Stimulated activated CD8-positive, alpha-beta memory T cell treated with anti-CD3 and anti-CD28 coated beads, Interleukin-15, amount 100 ng/mL, for 4 hours (primary cell): ENCODE results near the gene MTX1.
A peak's percentile ranks its signal among the peaks of the same experiment; 100 is the strongest.
"Not testable (repeated sequence)": the region's sequence is repeated elsewhere in the genome, so short reads cannot be mapped to it uniquely, and the experiment has no call there.

Experiments
- DNase-seq, 2 donors: peaks; one replicate each; pipeline ENCODE4 v3.0.0-alpha.2; 2020; ENCODE audit warnings: low read depth in 2 of 2

Gene MTX1, protein sequence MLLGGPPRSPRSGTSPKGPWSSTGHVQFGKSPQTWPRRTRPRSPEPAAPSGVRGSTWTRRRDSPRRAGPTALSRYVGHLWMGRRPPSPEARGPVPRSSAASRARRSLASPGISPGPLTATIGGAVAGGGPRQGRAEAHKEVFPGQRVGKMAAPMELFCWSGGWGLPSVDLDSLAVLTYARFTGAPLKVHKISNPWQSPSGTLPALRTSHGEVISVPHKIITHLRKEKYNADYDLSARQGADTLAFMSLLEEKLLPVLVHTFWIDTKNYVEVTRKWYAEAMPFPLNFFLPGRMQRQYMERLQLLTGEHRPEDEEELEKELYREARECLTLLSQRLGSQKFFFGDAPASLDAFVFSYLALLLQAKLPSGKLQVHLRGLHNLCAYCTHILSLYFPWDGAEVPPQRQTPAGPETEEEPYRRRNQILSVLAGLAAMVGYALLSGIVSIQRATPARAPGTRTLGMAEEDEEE

DNA sequence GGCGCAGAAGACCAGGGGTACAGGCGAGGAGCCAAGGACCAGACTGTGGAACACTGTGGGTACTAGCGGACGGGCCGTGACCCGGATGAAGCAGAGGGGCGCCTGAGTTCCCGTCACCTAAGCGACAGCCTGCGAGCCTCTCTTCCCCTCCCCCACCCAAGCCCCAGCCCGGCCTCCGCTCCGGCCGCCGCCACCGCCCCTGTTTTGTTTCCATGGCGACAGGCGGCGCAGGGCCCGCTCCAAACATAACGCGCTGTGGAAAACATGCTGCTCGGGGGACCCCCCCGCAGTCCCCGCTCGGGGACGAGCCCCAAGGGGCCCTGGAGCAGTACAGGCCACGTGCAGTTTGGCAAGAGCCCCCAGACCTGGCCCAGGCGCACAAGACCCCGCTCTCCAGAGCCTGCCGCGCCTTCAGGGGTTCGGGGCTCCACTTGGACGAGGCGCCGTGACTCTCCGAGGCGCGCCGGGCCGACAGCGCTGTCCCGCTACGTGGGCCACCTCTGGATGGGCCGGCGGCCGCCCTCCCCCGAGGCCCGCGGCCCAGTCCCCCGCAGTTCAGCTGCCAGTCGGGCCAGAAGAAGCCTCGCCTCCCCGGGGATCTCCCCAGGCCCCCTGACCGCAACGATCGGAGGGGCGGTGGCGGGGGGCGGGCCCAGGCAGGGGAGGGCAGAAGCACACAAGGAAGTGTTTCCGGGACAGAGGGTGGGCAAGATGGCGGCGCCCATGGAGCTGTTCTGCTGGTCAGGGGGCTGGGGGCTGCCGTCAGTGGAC lies at the start of gene MTX1:
TSS of gene MTX1 (plus strand) at position 155 of the 771 bp plus-strand sequence. CDS start at position 265, 110 bp downstream.
- DNase-seq: peak; percentile 79 to 82

- no peak for DNase-seq
Observed at GRCh38 chr1:155158991-155159390, 49.5 kb upstream of the MTX1 start.

- no peak for DNase-seq
Observed at GRCh38 chr1:155160128-155160527, 48.4 kb upstream of the MTX1 start.

GRCh38 chr1:155162631-155163030 lies 45.9 kb upstream of the MTX1 start:
- not testable (repeated sequence) for DNase-seq

- DNase-seq: not testable (repeated sequence)
Observed at GRCh38 chr1:155163785-155164184, 44.7 kb upstream of the MTX1 start.

DNA sequence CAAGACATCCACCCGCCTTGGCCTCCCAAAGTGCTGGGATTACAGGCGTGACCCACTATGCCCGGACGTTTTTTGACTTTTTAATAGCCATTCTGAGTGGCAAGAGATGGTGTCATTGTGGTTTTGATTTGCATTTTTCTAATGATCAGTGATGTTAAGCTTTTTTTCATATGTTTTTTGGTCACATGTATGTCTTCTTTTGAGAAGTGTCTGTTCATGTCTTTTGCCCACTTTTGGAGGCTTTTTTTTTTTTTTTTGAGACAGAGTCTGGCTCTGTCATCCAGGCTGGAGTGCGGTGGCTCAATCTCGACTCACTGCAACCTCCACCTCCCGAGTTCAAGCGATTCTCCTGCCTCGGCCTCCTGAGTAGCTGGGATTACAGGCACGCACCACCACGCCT lies 43.9 kb upstream of the MTX1 start:
- DNase-seq: not testable (repeated sequence)

DNA sequence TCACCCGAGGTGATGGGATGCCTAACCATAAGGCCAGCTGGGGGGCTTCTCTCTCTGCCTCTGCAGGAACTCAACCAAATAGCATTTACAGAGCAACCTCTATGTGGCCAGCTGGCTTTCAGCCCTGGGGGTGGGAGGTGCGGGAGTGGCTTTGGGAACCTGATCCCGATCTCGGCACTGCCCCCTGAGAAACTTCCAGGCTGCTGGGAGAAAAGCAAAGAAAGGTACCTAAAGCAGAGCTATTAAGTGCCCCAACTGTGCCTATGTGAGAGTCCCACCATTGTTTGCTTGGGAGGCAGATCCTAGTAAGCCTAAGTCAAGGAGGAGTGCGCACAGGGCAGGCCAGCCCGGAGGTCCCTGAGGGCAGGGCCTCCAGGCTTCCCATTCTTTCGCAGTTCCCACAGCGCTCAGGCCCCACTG lies 42.4 kb upstream of the MTX1 start:
- DNase-seq: no peak

GRCh38 chr1:155166471-155167165 lies 41.9 kb upstream of the MTX1 start:
- no peak for DNase-seq

DNA sequence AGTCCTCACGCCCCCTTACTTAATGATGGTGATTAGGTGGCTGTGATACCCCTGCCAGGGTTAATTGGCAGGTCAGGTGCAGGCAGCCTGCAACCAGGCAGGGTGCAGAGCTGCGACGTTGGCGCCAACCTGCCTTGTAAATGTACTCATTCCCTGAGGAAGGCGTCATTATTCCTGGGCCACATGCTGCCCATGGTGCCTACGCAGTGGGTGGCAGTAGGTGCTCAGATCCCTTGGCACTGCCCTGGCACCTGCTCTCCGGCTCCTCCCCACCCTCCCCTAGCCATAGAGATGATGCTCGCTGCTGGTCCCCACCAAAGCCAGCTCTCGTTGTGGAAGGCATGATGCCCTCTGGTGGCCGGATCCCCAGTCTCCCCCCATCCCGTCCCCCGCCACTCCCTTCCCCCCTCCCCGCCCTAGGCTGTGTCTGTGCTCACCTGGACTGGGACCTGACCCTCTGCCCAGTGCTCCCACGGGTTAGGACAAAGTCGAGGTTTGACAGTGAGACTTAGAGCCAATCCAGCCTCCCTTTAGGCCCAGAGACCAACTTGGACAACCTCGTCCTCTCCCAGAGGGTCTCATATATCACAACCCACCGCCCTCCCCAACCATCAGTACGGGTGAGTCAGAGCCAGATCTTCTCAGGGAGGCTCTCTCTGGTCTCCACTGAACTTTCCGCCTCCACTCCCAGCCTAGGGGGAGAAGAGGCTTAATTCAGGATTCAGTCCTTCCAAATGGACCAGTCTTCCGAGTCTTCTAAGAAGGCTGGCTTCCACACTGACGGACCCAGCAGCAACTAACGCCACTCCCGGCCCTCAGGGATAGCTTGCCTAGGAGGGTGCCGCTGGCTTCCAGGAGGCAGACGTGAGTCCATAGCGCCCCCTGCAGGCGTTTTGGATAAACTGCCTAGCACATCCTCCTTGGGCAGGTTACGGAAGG lies 41.1 kb upstream of the MTX1 start:
- peak; percentile 56 to 70 for DNase-seq

DNA sequence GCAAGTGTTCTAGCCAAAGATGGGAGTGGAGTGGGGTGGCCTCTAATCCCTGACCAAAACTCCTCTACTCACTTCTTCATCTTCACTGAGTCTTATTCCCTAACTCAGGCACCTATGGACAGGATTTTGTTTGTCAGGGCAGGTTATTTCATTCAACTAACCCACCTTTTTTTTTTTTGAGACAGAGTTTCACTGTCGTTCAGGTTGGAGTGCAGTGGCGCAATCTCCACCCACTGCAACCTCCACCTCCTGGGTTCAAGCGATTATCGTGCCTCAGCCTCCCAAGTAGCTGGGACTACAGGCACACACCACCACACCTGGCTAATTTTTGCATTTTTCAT lies 40.4 kb upstream of the MTX1 start:
- not testable (repeated sequence) for DNase-seq

DNA sequence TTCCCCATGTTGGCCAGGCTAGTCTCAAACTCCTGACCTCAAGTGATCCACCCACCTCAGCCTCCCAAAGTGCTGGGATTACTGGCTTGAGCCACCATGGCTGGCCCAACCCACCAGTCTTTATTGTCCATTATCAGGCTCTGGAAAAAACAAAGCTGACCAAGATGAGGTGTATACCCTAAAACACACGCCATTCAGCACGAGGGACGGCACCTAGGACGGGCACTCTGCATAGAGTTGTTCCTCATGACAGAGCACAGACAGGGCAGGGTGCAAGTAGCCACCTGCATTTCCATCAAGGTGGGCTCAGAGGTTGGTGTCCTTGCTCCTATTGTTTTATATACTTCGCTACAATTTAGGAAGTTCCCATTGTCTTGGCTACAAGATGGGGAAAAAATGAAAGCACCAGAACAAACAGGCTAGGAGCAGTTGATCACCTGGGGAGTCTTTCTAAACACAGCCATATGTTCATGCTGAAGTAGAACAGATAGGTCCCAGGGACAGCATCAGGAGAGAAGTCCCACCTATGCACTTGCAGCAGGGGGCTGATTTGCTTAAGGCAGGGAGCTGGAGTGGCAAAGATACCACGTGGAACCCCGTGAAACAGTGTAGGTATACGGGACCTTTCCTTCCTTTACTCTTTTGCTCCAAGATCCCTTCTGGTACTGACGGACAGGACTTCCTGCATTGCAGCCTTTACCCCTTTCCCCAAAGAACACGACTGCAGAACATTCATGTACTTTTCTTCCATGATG lies 39.9 kb upstream of the MTX1 start:
- no peak for DNase-seq

- no peak for DNase-seq
Observed at GRCh38 chr1:155169541-155169940, 39.0 kb upstream of the MTX1 start.

DNA sequence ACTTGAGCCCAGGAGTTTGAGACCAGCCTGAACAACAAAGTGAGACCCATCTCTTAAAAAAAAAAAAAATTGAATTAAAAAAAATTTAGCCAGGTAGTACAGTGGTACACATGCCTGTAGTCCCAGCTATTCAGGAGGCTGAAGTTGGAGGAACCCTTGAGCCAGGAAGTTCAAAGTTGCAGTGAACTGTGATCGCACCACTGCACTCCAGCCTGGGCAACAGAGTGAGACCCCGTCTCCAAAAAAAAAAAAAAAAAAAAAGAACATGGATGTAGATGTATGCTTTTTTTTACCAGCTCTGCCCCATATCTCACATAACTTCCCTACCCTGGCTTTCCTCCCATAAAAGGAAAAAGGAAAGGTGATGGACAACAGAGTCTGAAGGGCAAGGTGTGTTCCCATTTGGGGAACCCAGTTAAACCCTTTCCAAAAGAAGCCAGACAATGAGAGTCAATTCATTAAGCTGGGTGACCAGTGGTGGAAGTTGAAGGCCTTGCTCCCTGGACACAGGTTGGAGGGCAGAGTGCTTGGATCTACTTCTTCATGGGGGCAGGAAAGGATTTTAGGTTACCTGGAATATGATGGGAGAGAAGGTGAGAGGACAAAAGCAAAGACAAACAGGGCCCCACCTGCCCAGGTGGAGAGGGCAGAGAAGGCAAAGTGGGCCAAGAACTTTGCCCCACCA lies 38.3 kb upstream of the MTX1 start:
- DNase-seq: no peak

- DNase-seq: no peak
Observed at GRCh38 chr1:155170806-155171205, 37.7 kb upstream of the MTX1 start.

DNA sequence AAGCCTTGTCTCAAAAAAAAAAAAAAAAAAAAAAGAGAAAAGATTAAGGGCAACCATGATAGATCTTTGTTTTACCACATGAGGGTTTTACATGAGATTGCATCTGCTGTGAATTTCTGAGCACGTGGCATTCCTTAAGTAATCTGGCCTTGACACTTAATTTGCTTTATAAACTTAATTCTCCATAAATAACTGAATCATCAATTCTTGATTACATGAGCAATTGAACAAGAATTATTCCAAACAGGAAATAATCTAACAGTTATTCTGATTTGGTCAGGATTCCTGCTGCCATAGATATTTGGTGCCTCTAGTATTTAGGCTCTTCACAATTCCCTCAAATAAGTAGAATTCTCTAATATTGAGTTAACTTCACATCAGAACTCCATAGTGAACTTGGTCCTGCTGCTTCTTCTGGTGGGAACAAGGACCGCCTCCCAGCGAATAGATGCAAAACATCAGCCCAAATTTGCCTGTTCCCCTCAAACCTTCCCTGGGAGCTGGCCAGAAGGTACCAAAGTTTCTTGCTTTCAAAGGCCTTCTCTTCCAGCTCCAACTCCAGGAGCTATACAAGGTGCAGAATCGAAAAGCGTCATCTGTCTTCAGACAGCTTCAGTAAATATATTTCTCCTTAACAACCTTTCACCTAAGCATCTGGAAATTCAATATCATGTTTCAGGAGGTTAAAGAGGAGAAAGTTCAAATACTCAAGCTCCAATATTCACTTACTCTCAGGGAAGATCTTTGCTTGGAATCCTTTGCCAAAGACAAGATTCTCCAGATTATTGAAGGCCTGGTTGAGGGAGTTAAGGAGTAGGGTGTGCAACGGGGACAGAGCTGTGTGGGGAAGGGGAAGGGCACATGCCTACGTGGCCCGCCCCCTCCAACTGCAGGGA lies 36.4 kb upstream of the MTX1 start:
- DNase-seq: no peak

GRCh38 chr1:155172732-155173477 lies 35.6 kb upstream of the MTX1 start, which contains the start of gene KRTCAP2:
Gene KRTCAP2, minus strand, starts transcription at chr1:155173304. Its CDS starts 80 bp downstream, at chr1:155173224.
- peak; percentile 88 to 89 for DNase-seq

DNA sequence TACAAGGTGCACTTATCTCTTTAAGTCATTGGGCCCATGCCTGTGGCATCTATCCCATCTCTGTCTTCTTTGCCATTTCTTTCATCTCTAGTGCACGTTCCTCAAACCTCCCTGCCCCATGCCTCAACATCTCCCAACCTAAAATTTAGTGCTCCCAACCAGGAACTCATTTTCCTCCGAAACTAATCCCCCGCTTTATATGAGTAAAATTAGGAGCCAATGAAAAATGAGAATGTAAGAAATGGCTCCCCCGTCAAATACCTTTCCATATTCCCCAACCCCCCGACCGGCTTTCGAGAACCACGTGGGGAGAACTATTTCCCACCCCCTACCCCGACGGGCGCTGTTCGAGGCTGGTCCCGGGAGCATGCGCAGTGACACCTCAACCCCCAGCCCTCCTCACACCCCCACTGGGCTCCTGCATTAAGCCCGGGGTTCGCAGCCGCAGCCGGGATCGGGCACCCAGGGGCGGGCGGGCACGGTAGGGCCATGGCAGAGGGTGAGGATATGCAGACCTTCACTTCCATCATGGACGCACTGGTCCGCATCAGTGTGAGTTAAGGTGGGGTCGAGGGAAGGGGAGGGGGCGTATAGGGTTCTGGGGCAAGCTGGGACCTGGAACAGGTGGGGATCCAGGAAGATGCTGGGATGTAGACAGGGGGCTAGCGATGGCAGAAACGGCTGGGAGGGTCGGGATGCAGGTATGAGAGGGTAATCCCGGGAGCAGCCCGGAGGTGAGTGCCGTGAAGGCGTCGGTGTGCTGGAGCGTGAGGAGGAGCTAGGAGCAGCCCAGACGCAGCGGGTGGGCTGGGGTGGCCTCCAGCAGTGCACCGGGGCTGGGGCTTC lies 34.8 kb upstream of the MTX1 start, which contains the start of gene TRIM46:
TSS of gene TRIM46 (plus strand) at position 372 of the 846 bp plus-strand sequence. CDS start at position 490, 118 bp downstream.
- DNase-seq: peak; percentile 48 to 64
